ENCODE data around the gene CLUH. TPM values are rescaled to one million over a fixed set of nuclear protein-coding genes. Genes with fewer than 3 reads are reported as not detected.

Gene CLUH, protein sequence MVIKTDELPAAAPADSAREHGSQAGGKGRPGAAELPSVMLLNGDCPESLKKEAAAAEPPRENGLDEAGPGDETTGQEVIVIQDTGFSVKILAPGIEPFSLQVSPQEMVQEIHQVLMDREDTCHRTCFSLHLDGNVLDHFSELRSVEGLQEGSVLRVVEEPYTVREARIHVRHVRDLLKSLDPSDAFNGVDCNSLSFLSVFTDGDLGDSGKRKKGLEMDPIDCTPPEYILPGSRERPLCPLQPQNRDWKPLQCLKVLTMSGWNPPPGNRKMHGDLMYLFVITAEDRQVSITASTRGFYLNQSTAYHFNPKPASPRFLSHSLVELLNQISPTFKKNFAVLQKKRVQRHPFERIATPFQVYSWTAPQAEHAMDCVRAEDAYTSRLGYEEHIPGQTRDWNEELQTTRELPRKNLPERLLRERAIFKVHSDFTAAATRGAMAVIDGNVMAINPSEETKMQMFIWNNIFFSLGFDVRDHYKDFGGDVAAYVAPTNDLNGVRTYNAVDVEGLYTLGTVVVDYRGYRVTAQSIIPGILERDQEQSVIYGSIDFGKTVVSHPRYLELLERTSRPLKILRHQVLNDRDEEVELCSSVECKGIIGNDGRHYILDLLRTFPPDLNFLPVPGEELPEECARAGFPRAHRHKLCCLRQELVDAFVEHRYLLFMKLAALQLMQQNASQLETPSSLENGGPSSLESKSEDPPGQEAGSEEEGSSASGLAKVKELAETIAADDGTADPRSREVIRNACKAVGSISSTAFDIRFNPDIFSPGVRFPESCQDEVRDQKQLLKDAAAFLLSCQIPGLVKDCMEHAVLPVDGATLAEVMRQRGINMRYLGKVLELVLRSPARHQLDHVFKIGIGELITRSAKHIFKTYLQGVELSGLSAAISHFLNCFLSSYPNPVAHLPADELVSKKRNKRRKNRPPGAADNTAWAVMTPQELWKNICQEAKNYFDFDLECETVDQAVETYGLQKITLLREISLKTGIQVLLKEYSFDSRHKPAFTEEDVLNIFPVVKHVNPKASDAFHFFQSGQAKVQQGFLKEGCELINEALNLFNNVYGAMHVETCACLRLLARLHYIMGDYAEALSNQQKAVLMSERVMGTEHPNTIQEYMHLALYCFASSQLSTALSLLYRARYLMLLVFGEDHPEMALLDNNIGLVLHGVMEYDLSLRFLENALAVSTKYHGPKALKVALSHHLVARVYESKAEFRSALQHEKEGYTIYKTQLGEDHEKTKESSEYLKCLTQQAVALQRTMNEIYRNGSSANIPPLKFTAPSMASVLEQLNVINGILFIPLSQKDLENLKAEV (N-terminal part only)
- polyA plus RNA-seq (2011; rRNA removed): 5.2 and 13.4 TPM in 2 replicates
- polyA minus RNA-seq (2011; rRNA and poly(A)+ RNA removed): 11.0 and 11.1 TPM in 2 replicates

DNA sequence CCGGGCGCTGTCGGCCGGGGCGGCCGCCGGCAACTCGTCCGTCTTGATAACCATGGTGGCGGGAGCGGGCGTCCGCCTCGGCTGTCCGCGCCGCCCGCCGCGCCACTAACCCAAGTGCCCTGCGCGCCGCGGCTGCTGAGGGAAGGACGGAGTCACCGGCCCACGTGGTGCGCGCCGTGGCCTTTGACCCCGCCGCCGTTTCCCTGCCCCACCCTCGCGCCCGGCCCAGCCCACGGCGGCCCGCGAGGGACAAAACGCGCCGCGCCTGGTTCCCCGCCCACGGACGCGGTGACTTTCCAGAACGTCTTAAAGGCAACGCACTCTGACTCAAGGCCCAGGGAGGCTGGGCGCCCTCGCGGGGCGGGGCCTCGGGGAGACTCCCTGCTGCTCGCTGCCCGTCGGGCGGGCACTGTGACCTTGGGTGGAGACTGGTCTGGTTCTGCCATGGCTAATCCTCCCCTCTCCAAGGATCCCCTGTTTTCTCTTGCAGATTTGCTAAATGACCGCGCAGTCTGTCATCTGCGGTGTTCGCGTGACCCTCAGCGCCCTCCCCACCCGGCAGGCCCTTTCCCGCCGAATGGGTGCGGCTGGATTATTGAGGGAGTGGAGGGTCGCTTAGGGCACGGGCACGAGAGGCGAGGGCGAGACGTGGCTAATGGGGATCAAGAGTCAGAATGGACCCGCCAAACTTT, at the start of gene CLUH:
Gene CLUH, minus strand, starts transcription at position 157 of the 692 bp plus-strand sequence. Its CDS starts 103 bp downstream, at position 54.
- POLR2A ChIA-PET: no interaction called here
- CTCF ChIA-PET: no interaction called here
- peak; percentile 81 for DNase-seq (ENCODE audit: low read depth)
- H3K4me3 ChIP-seq (ENCODE audit: low read depth, low read length): peak within 1 kb of the TSS; percentile 81
- no peaks in the 10 kb centered on the region; the same call in 1 of the 2 replicates for H3K36me3 ChIP-seq (ENCODE audit: control insufficient read depth, insufficient read depth, low read length)
- TF ChIP-seq, protein P1, sequence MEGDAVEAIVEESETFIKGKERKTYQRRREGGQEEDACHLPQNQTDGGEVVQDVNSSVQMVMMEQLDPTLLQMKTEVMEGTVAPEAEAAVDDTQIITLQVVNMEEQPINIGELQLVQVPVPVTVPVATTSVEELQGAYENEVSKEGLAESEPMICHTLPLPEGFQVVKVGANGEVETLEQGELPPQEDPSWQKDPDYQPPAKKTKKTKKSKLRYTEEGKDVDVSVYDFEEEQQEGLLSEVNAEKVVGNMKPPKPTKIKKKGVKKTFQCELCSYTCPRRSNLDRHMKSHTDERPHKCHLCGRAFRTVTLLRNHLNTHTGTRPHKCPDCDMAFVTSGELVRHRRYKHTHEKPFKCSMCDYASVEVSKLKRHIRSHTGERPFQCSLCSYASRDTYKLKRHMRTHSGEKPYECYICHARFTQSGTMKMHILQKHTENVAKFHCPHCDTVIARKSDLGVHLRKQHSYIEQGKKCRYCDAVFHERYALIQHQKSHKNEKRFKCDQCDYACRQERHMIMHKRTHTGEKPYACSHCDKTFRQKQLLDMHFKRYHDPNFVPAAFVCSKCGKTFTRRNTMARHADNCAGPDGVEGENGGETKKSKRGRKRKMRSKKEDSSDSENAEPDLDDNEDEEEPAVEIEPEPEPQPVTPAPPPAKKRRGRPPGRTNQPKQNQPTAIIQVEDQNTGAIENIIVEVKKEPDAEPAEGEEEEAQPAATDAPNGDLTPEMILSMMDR (IDR thresholded peaks at IDR 0.05; ENCODE audit: insufficient read depth, low read depth, low read length): no peak
- no peaks in the 10 kb centered on the region for H3K27me3 ChIP-seq (ENCODE audit: control insufficient read depth, insufficient read depth, low read length)

DNA sequence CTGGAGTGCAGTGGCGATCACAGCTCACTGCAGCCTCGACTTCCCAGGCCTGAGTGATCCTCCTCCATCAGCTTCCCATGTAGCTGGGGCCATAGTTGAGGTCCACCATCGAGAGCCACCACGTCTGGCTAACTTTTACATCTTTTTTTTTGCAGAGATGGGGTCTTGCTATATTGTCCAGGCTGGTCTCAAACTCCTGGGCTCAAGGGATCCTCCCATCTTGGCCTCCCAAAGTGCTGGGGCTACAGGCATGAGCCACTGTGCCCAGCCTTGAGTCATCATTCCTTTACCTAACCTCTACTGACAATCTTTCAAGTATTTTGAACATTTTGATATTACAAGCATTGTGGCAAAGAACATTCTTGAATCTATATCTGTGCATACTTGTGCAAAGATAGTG, 47.3 kb upstream of the CLUH start:
- CTCF ChIA-PET: no interaction called here
- TF ChIP-seq, protein P1 (IDR thresholded peaks at IDR 0.05; ENCODE audit: insufficient read depth, low read depth, low read length): no peak
- no peak for DNase-seq (ENCODE audit: low read depth)
- Histone ChIP-seq H3K27me3 (ENCODE audit: control insufficient read depth, insufficient read depth, low read length) (peaks cover 14% of the 10 kb centered on the region), H3K4me3 (ENCODE audit: low read depth, low read length) (no peak overlapping the region), H3K36me3 (ENCODE audit: control insufficient read depth, insufficient read depth, low read length) (no peaks in the 10 kb centered on the region)
- POLR2A ChIA-PET: no interaction called here

DNA sequence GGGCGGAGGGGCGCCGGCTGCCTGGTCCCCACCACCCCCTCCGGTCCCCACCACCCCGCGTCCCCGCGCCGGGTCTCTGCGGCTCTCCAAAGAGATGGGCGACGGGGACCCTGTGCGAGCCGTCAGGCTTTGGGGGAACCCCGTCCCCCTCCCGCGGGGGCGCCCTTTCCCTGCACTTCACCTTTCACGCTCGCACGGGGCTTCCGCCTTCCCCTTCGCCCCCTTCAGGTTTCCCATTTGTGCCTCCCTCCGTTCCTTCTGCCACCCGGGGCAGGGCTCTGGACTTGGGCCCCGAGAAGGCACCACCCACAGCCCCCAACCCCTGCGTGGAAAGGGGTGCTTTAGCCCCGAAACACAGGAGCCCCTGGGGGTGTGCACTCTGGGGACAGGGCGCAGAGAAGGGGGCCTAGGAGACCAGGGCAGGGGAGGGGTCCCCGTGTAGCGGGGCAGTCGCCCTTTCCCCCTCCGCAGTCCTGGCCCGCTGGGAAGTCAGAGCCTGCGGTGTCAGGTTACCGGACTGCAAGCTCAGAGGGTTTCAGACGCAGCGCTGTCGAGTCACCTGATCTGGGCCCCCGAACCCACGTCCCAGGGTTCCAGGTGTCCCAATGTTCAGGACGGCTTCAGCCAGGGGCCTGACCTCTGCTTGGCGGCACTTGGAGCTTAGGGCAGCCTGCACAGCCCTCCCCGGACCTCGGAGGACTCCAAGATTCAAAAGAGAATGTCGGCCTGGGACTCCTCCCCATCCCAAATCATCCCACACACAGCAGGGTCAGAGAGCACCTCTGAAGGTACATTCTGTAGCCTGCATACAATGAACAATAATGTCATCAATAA, 44.5 kb upstream of the CLUH start:
- DNase-seq (ENCODE audit: low read depth): no peak
- ChIA-PET POLR2A (no interaction called here), CTCF (no interaction called here)
- Histone ChIP-seq H3K4me3 (ENCODE audit: low read depth, low read length) (no peak overlapping the region; the same call in 1 of the 2 replicates), H3K27me3 (ENCODE audit: control insufficient read depth, insufficient read depth, low read length) (peaks cover 16% of the 10 kb centered on the region), H3K36me3 (ENCODE audit: control insufficient read depth, insufficient read depth, low read length) (no peaks in the 10 kb centered on the region)
- TF ChIP-seq, protein P1 (IDR thresholded peaks at IDR 0.05; ENCODE audit: insufficient read depth, low read depth, low read length): no peak

DNA sequence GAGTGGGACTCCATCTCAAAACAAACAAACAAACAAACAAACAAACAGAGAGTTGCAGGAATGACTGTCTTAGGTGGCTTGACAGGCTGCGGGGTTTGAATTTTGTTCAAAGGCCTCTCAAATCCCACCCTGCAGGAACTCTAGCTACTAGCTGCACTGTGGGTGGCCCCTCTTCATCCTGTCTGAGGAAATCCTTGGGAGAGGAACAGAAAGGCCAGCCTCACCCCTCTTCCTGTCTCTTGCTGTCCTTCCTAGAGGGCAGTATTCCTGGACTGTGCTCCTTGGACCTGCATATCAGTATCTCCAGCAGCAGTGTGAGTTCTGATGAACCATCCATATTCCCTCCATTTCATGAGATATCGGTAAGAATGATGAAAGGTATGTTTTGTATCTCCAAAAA, 39.9 kb upstream of the CLUH start:
- ChIA-PET POLR2A (no interaction called here), CTCF (interaction anchor here (0.9 kb wide), 1 partner anchor 18 kb away, joined by 3 read pairs; no protein-coding TSS in a partner anchor)
- TF ChIP-seq, protein P1 (IDR thresholded peaks at IDR 0.05; ENCODE audit: insufficient read depth, low read depth, low read length): no peak
- no peak overlapping the region for H3K4me3 ChIP-seq (ENCODE audit: low read depth, low read length)
- peaks cover 24% of the 10 kb centered on the region for H3K27me3 ChIP-seq (ENCODE audit: control insufficient read depth, insufficient read depth, low read length)
- H3K36me3 ChIP-seq (ENCODE audit: control insufficient read depth, insufficient read depth, low read length): no peaks in the 10 kb centered on the region
- no peak for DNase-seq (ENCODE audit: low read depth)
